K562 (cell line): ENCODE measurements around the gene HDLBP.

Experiments used
- CLOCK ChIP-seq: fragments of 250-450 bp; sonication (Bioruptor Pico); IDR thresholded peaks from 2 replicates; pipeline ENCODE4 v1.4.0; 2020; ENCODE audit warnings: mild to moderate bottlenecking, moderate library complexity, borderline replicate concordance
- CTCF ChIP-seq, 3 experiments: IDR thresholded peaks in 2 of 3; conservative IDR thresholded peaks in 1 of 3; 2 replicates each; pipeline ENCODE4 v1.5.1; 2011 to 2012; ENCODE audit warnings: low read length in 3 of 3, mild to moderate bottlenecking in 3 of 3, control low read depth in 2 of 3, improper control_type of control experiment in 1 of 3, inconsistent platforms in 1 of 3, low read depth in 1 of 3, mixed read lengths in 1 of 3, moderate library complexity in 1 of 3; ENCODE audit not compliant: insufficient read depth in 2 of 3
- FOS ChIP-seq: IDR thresholded peaks from 3 replicates; pipeline ENCODE4 v1.6.1; 2011; ENCODE audit not compliant: insufficient read length; ENCODE audit errors: extremely low read depth
- GATA2 ChIP-seq: sonication (generic); formaldehyde crosslinking; IDR thresholded peaks from 2 replicates; pipeline ENCODE4 v1.4.0; 2020; ENCODE audit warnings: mild to moderate bottlenecking, missing genetic modification reagents
- JUND ChIP-seq, 2 experiments: IDR thresholded peaks; 2 replicates in 1 of 2; 3 replicates in 1 of 2; pipeline ENCODE4 v1.6.1; 2011; ENCODE audit warnings: borderline replicate concordance in 2 of 2, low read depth in 2 of 2, low read length in 2 of 2, improper control_type of control experiment in 1 of 2, missing biosample characterization in 1 of 2, missing genetic modification characterization in 1 of 2, missing genetic modification reagents in 1 of 2
- MYC ChIP-seq, 2 experiments: fragments of 250-450 bp in 1 of 2; sonication (Bioruptor Pico) in 1 of 2; IDR thresholded peaks; 2 replicates each; pipeline versions ENCODE4 v1.5.1 to v1.6.1; 2012 to 2021; ENCODE audit warnings: low read depth in 2 of 2, borderline replicate concordance in 1 of 2, improper control_type of control experiment in 1 of 2, low read length in 1 of 2, mild to moderate bottlenecking in 1 of 2, moderate library complexity in 1 of 2
- POLR2A ChIP-seq: fragments of 450-650 bp; conservative IDR thresholded peaks from 2 replicates; pipeline ENCODE4 v1.6.1; 2016
- POLR2AphosphoS2 ChIP-seq: IDR thresholded peaks from 2 replicates; pipeline ENCODE4 v1.6.1; 2012; ENCODE audit warnings: low read length, improper control_type of control experiment
- RBM39 ChIP-seq: fragments of 200-400 bp; formaldehyde crosslinking; optimal IDR thresholded peaks from 2 replicates; pipeline ENCODE3; 2018; ENCODE audit warnings: low read depth, low read length
- TBL1XR1 ChIP-seq, 2 experiments: IDR thresholded peaks; 2 replicates each; pipeline ENCODE4 v1.6.1; 2012; ENCODE audit warnings: improper control_type of control experiment in 2 of 2, low read length in 2 of 2, mild to moderate bottlenecking in 1 of 2
- ZBTB49 ChIP-seq: sonication (generic); formaldehyde crosslinking; IDR thresholded peaks from 2 replicates; pipeline ENCODE4 v1.8.0; 2022; ENCODE audit warnings: missing genetic modification reagents, mild to moderate bottlenecking, borderline replicate concordance
- ZNF274 ChIP-seq: IDR thresholded peaks from 2 replicates; pipeline ENCODE4 v1.6.1; 2011; ENCODE audit warnings: low read depth, mild to moderate bottlenecking, low read length, moderate library complexity, borderline replicate concordance

- TF ChIP-seq FOS (no peak), CTCF (IDR thresholded peaks at IDR 0.05 in 2 of 3, conservative IDR thresholded peaks at IDR 0.05 in 1 of 3; ENCODE audit: insufficient read depth in 2 of 3, low read depth in 1 of 3, low read length in 3 of 3) (no peak), RBM39 (no peak), POLR2A (no peak), ZBTB49 (CRISPR knock-in tag) (no peak), MYC (IDR thresholded peaks at IDR 0.05; ENCODE audit: low read depth, low read length) (no peak), MYC (CRISPR knock-in tag; IDR thresholded peaks at IDR 0.05; ENCODE audit: borderline replicate concordance, low read depth) (no peak), GATA2 (CRISPR knock-in tag) (no peak), CLOCK (CRISPR knock-in tag) (no peak), POLR2AphosphoS2 (no peak), TBL1XR1 (IDR thresholded peaks at IDR 0.05; ENCODE audit: low read length in 2 of 2) (no peak), JUND (IDR thresholded peaks at IDR 0.05; ENCODE audit: borderline replicate concordance, low read depth, low read length) (no peak), JUND (tag; IDR thresholded peaks at IDR 0.05; ENCODE audit: borderline replicate concordance, low read depth, low read length) (no peak), ZNF274 (no peak)
These were observed 35.2 kb downstream of the HDLBP start for GRCh38 chr2:241280291-241280690.
